ENCODE data around the gene SENP7. TPM values are rescaled to one million over a fixed set of nuclear protein-coding genes. Genes with fewer than 3 reads are reported as not detected.

SENP7 gene
- total RNA-seq, 4 donors from 2014 or later: 5.3 to 16.8 (median 5.9) TPM

- Histone ChIP-seq H3K4me1 (no peaks in the 10 kb centered on the region), H3K27me3 (no peaks in the 10 kb centered on the region), H3K9me3 (no peaks in the 10 kb centered on the region), H3K4me3 (no peak overlapping the region), H3K27ac (no peak overlapping the region), H3K36me3 (peaks cover 0 to 27% of the 10 kb centered on the region in 2 donors)
- in situ Hi-C loops (cut with MboI; ENCODE audit: low sequenced_read_pairs in 4 of 4): no loop called here
- intact Hi-C loops (cut with DNase I; ENCODE audit: low total_unique reads): no loop called here
- no peak for ATAC-seq
- TF ChIP-seq POLR2A (IDR thresholded peaks at IDR 0.05) (no peak), CTCF (IDR thresholded peaks at IDR 0.05 in 4 of 5, conservative IDR thresholded peaks at IDR 0.05 in 1 of 5) (no peak)
- no peak for DNase-seq
Measured at GRCh38 chr3:101325393-101326134, 187.4 kb downstream of the SENP7 start.

- H3K36me3 ChIP-seq: no peaks in the 10 kb centered on the region
- intact Hi-C loops (cut with DNase I; ENCODE audit: low total_unique reads): no loop called here
- no peaks in the 10 kb centered on the region for H3K4me1 ChIP-seq
- no peak for ATAC-seq
- no peak within 1 kb of the TSS for H3K4me3 ChIP-seq
- H3K9me3 ChIP-seq: no peaks in the 10 kb centered on the region
- no peak for DNase-seq
- no peaks in the 10 kb centered on the region for H3K27me3 ChIP-seq
- in situ Hi-C loops (cut with MboI; ENCODE audit: low sequenced_read_pairs in 4 of 4): no loop called here
- no peak within 1 kb of the TSS for H3K27ac ChIP-seq
- TF ChIP-seq CTCF (IDR thresholded peaks at IDR 0.05 in 4 of 5, conservative IDR thresholded peaks at IDR 0.05 in 1 of 5): no peak
- no peak for TF ChIP-seq POLR2A (IDR thresholded peaks at IDR 0.05)
Measured at GRCh38 chr3:101320475-101320874, 192.5 kb downstream of the SENP7 start, which contains the start of gene IMPG2. IMPG2 (minus strand) TSS chr3:101320575; CDS start chr3:101320372, 203 bp downstream.

GRCh38 chr3:101319531-101319930 is 193.5 kb downstream of the SENP7 start:
- TF ChIP-seq CTCF (IDR thresholded peaks at IDR 0.05 in 4 of 5, conservative IDR thresholded peaks at IDR 0.05 in 1 of 5) (no peak), POLR2A (IDR thresholded peaks at IDR 0.05) (no peak)
- H3K27ac ChIP-seq: no peak overlapping the region

GRCh38 chr3:101312545-101312944 is 200.5 kb downstream of the SENP7 start:
- Histone ChIP-seq H3K27ac (no peak overlapping the region), H3K9me3 (peaks cover 0 to 4% (median 0%) of the 10 kb centered on the region in 3 donors), H3K27me3 (no peaks in the 10 kb centered on the region), H3K36me3 (no peaks in the 10 kb centered on the region), H3K4me3 (no peak overlapping the region), H3K4me1 (peaks cover 7 to 16% of the 10 kb centered on the region in 2 donors)
- TF ChIP-seq CTCF (IDR thresholded peaks at IDR 0.05 in 4 of 5, conservative IDR thresholded peaks at IDR 0.05 in 1 of 5) (no peak), POLR2A (IDR thresholded peaks at IDR 0.05) (no peak)
- in situ Hi-C loops (cut with MboI; ENCODE audit: low sequenced_read_pairs in 4 of 4): no loop called here
- ATAC-seq: no peak
- DNase-seq: no peak
- intact Hi-C loops (cut with DNase I; ENCODE audit: low total_unique reads): loop anchor here (5.0 kb wide), 1 partner anchor 1500 kb away; no protein-coding TSS in a partner anchor

More at GRCh38 chr3:101319531-101319930, 193.5 kb downstream of the SENP7 start:
- intact Hi-C loops (cut with DNase I; ENCODE audit: low total_unique reads) (no loop called here), in situ Hi-C loops (cut with MboI; ENCODE audit: low sequenced_read_pairs in 4 of 4) (no loop called here)
- DNase-seq (no peak), ATAC-seq (no peak)
- Histone ChIP-seq H3K36me3 (no peaks in the 10 kb centered on the region), H3K9me3 (no peaks in the 10 kb centered on the region), H3K4me3 (no peak overlapping the region), H3K4me1 (no peaks in the 10 kb centered on the region), H3K27me3 (no peaks in the 10 kb centered on the region)

Data from gastrocnemius medialis (tissue), 4 donors.